ENCODE measurements around the gene TBX20. TPM values are rescaled to one million over a fixed set of nuclear protein-coding genes. Genes with fewer than 3 reads are reported as not detected.

Gene TBX20
- total RNA-seq, 4 donors from 2014 or later, result not detected

DNA sequence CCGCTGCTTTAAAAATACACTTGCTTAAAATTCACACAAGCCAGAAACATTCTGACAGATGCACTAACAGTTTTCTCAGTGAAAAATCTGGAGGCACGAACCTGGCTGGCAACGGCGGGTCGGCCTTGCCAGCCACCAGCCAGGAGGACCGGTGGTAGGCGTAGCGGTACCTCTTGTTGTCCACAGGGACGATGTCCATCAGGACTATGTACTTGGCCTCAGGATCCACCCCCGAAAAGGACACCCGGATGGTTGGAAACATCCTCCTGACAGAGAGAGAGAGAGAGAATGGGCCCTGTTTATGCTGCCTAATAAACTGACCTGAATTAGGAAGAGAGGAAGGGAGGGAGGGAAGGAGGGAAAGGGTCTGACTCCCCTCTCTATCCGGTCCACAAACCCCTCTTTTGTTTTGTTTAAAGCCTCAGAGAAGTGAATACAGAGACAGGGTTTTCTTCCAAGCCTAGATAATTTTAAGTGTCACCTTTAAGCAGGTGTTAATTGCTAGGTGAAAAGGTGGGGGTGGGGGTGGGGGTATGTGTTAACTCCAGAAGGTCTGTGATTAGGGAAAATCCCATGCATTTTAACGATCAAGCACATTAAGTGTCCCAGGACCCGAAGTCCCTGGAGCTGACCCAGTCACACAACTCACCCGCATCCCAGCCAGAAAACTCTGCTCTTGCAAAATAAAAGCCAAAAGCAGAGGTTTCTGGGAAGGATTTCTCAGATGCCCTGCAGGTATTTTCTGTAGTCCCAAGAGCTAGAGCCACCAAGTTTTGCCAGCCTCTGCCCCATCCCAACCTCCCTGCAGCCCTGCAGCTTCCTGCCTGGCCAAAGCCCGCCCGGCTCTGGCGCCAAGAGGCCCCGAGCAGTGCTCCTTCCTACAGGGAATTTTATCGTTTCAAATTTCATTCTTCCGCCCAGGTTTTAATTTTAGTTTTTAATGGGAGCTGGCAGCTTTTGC, 5.0 kb downstream of the TBX20 start:
- TF ChIP-seq, protein P1, sequence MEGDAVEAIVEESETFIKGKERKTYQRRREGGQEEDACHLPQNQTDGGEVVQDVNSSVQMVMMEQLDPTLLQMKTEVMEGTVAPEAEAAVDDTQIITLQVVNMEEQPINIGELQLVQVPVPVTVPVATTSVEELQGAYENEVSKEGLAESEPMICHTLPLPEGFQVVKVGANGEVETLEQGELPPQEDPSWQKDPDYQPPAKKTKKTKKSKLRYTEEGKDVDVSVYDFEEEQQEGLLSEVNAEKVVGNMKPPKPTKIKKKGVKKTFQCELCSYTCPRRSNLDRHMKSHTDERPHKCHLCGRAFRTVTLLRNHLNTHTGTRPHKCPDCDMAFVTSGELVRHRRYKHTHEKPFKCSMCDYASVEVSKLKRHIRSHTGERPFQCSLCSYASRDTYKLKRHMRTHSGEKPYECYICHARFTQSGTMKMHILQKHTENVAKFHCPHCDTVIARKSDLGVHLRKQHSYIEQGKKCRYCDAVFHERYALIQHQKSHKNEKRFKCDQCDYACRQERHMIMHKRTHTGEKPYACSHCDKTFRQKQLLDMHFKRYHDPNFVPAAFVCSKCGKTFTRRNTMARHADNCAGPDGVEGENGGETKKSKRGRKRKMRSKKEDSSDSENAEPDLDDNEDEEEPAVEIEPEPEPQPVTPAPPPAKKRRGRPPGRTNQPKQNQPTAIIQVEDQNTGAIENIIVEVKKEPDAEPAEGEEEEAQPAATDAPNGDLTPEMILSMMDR (IDR thresholded peaks at IDR 0.05; ENCODE audit: low read depth), result no peak

DNA sequence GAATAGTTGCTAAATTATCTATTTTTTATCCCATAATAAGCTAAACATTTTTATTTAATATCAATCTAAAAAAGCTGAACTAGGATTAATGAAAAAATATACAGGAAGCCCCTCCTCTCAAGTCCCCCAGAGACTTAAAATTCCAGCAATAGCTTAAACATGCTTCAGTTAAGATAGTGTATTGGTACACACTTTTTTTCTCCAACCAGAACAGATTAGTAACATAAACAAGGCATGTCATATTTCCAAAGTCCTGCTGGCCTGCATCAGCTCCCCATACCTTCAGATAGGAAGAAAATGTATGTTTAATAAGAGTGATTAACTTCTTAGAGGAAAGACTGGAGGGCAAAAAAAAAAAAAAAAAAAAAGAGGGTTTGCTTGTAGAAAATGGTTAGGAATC, 7.1 kb downstream of the TBX20 start:
- TF ChIP-seq, protein P1 (IDR thresholded peaks at IDR 0.05; ENCODE audit: low read depth), result no peak

DNA sequence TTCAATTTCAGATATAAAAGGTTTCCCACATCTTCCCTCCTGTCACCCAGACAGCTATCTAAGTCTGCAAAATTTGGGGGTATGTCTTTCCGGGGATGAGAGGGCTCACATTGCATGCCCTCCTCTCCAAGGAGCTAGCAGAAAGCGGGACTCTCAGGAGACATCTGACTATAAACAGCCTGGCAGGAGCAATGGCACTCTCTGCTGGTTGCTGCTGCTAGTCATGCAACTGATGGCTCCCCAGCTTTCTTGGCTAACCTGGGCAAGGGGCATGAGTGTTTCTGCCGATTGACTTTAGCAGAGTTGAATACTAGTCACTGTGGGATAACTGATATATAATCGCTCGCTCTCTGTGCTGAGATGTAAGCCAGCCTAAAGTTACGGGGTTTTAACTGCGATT, 12.0 kb downstream of the TBX20 start:
- TF ChIP-seq, protein P1 (IDR thresholded peaks at IDR 0.05; ENCODE audit: low read depth), result no peak

DNA sequence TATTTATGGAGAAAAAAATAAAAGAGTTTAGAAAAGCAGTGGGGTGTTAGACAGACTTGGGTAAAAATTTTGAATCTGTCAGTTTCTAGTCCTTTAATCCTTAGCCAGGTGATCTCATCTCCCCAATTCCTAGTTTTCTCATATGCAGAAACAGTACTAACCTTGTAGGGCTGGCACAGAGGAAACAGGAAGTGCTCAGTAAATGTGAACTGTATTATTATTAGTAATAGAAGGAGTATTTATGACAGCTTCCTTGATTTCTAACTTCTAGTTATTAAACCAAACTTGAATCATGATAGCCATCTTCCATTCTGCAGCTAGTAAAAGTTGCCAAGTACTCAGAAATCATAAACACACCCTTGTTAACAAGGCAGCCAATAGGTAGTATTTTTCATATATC, 12.5 kb downstream of the TBX20 start:
- TF ChIP-seq, protein P1 (IDR thresholded peaks at IDR 0.05; ENCODE audit: low read depth), result no peak

DNA sequence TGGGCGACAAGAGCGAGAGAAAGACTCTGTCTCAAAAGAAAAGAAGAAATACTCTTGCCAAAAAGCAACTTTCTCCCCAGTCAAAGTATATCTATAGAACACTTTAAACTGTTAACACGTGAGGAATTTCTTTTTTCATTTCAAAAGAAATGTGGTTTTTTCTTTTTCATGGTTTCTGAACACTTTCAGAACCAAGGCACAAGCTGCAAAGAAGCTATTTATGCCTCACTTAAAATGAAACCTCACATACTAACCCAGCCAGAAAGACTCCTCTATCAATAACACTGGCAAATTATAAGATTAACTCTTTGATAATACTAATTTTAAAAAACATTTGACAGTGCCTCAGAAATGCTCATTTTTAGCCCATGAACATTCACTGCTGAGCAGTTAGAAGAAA, 20.9 kb downstream of the TBX20 start:
- TF ChIP-seq, protein P1 (IDR thresholded peaks at IDR 0.05; ENCODE audit: low read depth), result no peak

DNA sequence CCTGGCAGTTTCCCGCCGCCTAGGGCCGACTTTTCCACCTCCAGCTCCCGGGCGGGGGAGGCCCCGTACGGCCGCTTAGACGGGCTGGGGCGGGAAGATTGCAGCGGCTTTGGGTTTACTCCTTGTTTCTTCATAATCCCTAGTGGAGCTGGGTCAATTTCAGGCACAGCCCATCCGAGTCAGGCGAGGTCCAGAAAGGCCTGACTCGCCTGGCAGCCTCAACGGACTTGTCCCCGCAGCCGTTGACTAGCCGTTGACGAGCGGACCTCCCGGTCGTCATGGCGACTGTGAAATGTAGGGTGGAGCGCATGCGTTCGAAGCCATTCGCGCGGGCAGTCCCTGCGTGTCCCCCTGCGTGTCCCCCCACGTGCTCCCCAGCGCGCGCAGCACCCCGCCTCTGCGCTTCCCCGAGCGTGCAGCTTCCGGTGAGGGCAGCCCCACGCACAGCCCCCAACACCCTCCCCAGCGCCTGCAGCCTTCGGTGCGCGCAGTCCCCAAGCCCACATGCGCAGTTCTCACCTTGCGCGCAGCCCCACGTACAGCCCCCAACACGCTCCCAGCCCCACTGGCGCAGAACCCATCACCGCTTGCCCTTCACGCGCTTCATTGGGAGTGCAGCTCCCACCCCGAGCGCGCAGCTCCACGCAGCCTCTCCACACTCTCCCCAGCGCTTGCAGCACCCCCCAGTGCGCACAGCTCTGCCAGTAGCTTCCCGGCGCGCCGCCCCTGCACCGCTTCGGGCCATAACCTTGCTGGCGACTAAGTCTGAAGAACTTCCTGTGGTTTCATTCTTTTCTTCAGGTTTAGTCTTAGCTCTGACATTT, 67.8 kb downstream of the TBX20 start:
- TF ChIP-seq, protein P1 (IDR thresholded peaks at IDR 0.05; ENCODE audit: low read depth), result no peak

Other genes starting within 250 kb of the TBX20 start
- 10 to 100 TPM; 11.7 to 22.9 (median 17.9) TPM for gene DPY19L1, start 216.6 kb downstream of the TBX20 start, total RNA-seq